ENCODE results near the gene PRR19.

Gene PRR19

GRCh38 chr19:42273407-42274064 lies 28.4 kb upstream of the PRR19 start:
- no peak for TF ChIP-seq CTCF (IDR thresholded peaks at IDR 0.05; ENCODE audit: insufficient read depth, low read depth, low read length, missing control alignments)
- H3K4me3 ChIP-seq (ENCODE audit: low read length): no peak overlapping the region
- DNase-seq (ENCODE audit: low read depth): no peak

GRCh38 chr19:42274065-42274682 lies 27.8 kb upstream of the PRR19 start:
- no peak for DNase-seq (ENCODE audit: low read depth)
- H3K4me3 ChIP-seq (ENCODE audit: low read length): no peak overlapping the region
- TF ChIP-seq CTCF (IDR thresholded peaks at IDR 0.05; ENCODE audit: insufficient read depth, low read depth, low read length, missing control alignments): no peak

GRCh38 chr19:42275103-42275502 lies 26.8 kb upstream of the PRR19 start:
- no peak for DNase-seq (ENCODE audit: low read depth)
- TF ChIP-seq CTCF (IDR thresholded peaks at IDR 0.05; ENCODE audit: insufficient read depth, low read depth, low read length, missing control alignments): no peak

GRCh38 chr19:42275517-42275916 lies 26.4 kb upstream of the PRR19 start:
- no peak for TF ChIP-seq CTCF (IDR thresholded peaks at IDR 0.05; ENCODE audit: insufficient read depth, low read depth, low read length, missing control alignments)
- H3K4me3 ChIP-seq (ENCODE audit: low read length): no peak overlapping the region
- no peak for DNase-seq (ENCODE audit: low read depth)

More at GRCh38 chr19:42275103-42275502, 26.8 kb upstream of the PRR19 start:
- no peak overlapping the region for H3K4me3 ChIP-seq (ENCODE audit: low read length)

GRCh38 chr19:42276284-42276683 lies 25.6 kb upstream of the PRR19 start:
- no peak for DNase-seq (ENCODE audit: low read depth)
- H3K4me3 ChIP-seq (ENCODE audit: low read length): no peak overlapping the region
- TF ChIP-seq CTCF (IDR thresholded peaks at IDR 0.05; ENCODE audit: insufficient read depth, low read depth, low read length, missing control alignments): no peak

- DNase-seq (ENCODE audit: low read depth): peak; percentile 73
- no peak overlapping the region for H3K4me3 ChIP-seq (ENCODE audit: low read length)
- TF ChIP-seq CTCF (IDR thresholded peaks at IDR 0.05; ENCODE audit: insufficient read depth, low read depth, low read length, missing control alignments): no peak
Observed at GRCh38 chr19:42276821-42277220, 25.1 kb upstream of the PRR19 start.
